HG02759 (cell line): ENCODE results near the gene RBP2.

Experiments used
- ATAC-seq: cut with Tn5 transposase; IDR thresholded peaks from one replicate; pipeline ENCODE4 v1.9.1; 2021; ENCODE audit warnings: mild to moderate bottlenecking, moderate library complexity; ENCODE audit not compliant: unreplicated experiment

The RBP2 gene

DNA sequence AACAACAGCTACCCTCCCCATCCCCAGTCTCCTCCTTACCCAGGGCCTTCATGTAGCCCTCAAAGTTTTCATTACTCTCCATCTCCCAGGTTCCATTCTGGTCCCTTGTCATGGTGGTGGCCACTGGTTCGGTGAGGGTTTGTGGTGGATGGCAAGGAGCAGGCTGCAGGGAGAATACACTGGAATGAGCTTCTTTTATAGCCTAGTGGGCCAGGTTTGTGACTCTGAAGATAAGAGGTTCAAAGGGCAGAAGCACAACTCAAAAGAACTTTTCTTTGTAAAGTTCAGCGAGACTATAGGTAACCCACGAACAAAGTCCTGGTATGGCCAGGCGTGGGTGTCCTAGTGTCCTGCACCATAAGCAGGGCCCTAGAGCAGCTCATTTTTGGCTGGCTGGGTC lies at the start of gene RBP2:
Gene RBP2, minus strand, starts transcription at position 169 of the 400 bp plus-strand sequence. Its CDS starts 57 bp downstream, at position 112.
- ATAC-seq = no peak

GRCh38 chr3:139524841-139525636 lies 48.7 kb upstream of the RBP2 start:
- ATAC-seq = no peak

- no peak for ATAC-seq
Observed at GRCh38 chr3:139523718-139524117, 47.4 kb upstream of the RBP2 start.

DNA sequence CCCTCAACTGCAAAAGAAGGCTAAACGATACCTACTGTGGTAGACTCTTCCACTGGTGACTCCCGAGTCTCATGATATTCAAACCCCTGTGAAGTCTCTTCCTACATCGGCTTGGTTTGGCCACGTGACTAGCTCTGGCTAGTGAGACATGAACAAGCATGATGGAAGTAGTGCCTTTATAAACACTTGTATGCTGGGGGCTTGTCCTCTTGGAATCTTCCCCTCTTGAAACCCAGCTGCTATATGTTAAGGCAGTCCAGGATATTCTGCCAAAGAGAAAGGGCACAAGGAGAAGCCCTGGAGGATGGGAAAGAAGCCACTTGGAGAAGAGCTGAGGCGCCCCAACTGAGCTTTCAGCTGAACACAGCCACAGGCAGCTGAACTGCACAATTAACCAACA lies 46.9 kb upstream of the RBP2 start:
- no peak for ATAC-seq

DNA sequence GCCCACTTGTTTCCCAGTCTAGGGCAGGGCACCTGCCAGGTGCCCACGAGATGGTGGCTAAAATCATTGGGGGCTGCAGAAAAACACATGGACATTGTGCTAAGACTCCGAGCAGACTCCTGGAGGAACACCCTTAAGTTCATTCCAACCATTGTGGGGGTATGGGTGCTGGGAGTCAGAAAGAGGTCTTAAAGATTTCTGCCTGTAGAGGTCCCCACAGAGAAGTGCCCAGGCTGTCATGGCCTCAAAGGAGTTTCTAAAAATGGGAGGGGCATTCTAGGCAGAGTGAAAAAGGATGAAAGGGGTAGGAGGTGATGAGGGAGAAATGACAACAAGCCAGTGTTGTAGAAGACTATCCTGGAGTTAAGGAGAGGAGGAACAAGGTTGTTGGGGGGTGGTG lies 46.1 kb upstream of the RBP2 start:
- ATAC-seq = no peak

DNA sequence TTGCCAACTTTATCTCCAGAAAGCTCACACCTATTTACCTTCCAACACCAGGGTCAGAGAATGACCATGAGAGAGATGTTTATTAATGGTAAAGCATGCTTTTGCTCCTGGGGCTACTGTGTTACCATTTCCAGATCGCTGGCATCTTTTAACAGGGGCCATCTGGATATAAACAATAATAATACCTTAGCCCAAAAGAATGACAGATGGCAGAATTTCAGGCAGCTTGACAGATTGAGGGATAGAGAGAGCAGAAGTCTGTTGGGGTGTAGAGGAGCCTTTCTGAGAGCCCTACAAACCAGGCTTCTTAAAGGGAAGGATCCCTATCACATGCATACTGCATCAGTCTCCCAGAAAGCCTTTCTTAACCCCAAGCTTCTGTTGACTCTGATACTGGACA lies 45.5 kb upstream of the RBP2 start:
- ATAC-seq = no peak

DNA sequence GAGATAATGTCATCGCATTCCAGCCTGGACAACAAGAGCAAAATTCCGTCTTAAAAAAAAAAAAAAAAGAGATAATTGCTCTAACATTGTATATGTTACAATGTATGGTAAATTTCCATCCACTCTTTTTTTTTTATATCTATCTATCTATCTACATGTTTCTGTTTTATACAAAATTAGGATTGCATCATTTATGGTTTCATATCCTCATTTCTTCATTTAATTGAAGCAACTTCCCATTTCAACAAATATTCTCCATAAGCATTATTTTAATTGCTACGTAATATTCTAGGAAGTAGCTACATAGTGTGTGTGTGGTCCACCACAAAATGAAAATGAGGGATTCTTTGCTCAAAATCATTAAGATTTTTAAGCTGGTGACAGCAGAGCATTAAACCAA lies 44.8 kb upstream of the RBP2 start:
- no peak for ATAC-seq

DNA sequence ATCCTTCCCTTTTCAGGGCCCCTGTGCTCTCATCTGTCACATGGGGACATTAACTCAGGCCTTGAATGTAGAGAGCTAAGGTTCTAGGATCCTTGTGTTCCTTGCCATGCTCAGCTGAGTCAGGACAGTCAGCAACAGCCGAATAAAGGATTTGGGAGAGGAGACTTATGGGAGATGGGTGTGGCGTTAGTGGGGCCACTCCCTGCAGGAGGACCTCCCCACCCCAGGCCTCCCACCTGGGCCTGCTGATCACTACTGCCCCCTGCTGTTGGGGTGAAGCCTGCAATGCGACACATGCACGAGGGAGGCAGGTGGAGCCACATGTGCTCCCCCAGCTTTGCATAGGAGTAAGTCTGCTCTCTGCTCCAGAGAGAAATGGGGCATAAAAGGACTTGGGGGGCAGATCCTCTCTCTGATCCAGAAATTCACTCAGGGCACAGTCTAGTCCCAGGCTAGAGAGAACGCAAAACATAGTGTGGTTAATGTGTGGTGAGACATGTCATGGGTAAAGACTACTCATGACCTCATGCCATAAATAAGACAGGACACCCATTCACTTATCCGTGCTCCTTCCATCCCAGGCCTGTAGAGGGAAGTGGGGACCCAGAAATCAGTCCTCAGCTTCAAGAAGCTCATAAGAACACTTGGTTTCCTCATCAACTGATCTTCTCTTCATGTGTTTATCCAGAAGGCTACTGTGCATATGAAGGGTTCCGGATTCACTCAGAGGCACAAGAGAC lies 43.9 kb upstream of the RBP2 start:
- ATAC-seq = no peak

GRCh38 chr3:139518926-139519842 lies 42.9 kb upstream of the RBP2 start:
- ATAC-seq = no peak

DNA sequence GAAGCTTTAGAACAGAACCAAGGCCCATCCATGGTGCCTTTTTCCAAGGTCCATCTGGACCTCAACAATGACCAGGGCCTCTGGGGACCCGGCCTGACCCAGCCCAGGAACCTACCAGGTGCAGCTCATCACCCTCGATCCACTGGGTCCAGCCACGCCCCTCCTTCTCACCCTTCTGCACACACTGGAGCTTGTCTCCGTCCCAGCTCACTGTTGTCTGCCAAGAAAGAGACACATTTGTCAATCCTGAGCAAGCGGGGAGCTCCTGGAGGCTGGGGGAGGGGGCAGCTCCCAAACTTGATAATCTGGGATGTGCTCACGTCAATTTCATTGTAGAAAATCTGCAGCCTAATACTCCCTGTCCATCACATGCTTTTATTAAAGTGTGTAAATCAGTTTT lies 42.0 kb upstream of the RBP2 start:
- ATAC-seq = no peak

DNA sequence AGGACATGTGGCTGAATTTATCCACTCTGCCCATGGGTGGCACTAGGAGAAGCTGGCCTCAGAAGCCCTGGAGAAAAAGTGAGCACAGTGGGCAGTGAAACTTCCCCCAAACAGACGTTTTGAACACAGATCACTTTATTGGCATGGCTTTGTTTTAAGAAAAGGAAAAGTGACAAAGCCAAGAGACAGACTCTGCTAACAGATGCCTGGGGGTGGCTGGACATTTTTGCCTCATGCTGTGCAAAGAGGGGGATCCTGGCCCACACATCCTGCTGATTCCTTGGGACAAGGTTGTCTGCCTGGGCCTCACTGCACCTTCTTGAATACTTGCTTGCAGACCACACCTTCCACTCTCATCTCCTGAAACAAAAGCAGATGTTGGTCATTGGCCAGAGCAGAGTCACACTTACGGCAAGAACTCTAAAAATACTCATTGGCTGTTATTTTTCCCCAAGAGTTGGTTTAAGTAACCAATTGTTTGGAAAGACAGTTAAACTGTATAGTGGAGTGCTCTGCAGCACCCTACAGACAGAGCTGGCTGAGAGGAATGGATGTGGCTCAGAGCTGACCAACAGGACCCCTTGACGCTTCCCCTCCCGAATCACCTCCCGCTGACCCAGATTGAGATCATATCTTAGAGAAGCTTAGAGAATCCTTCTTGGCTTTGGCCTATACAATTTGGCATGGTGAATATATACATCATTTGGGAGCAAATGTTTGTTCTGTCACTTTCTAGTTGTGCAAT lies 41.2 kb upstream of the RBP2 start:
- no peak for ATAC-seq

GRCh38 chr3:139514741-139515140 lies 38.4 kb upstream of the RBP2 start:
- ATAC-seq = no peak

DNA sequence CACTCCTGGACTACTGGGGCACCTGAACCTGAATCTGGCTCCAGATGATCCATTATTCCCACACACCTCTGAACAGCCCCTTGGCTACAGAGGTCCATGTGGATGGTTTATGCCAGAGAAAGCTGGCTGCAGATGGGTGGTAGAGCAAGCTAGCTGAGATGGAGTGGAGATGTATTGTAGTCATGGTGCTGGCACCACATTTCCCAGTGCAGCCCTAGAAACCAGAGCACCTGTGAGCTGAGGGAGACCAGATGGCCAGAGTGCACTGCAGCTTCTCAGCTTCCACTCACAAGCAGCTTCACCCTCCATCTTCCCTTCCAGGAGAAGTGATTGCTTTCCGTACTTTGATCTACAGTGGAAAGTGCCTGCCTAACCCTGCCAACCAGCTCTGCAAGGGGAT lies 33.3 kb upstream of the RBP2 start:
- ATAC-seq = no peak

DNA sequence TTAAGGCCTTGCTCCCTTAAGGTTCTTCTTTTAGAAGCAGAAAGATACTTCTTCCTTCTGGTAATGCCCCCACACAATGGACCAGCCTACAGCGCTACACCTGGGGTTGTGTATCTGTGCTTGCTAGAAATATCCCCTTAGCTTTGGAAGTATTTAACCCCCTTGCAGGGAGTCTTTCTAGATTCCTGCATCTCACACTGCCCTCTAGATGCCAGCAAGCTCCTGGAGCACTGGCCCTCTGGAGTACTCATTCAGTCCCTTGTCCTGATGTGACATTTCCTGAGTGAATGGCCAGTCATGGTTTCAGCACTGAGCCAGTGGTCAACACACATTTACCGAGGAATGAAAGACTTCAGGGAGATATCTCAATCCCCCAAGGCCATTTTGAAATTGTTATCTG lies 30.4 kb upstream of the RBP2 start:
- ATAC-seq = no peak

DNA sequence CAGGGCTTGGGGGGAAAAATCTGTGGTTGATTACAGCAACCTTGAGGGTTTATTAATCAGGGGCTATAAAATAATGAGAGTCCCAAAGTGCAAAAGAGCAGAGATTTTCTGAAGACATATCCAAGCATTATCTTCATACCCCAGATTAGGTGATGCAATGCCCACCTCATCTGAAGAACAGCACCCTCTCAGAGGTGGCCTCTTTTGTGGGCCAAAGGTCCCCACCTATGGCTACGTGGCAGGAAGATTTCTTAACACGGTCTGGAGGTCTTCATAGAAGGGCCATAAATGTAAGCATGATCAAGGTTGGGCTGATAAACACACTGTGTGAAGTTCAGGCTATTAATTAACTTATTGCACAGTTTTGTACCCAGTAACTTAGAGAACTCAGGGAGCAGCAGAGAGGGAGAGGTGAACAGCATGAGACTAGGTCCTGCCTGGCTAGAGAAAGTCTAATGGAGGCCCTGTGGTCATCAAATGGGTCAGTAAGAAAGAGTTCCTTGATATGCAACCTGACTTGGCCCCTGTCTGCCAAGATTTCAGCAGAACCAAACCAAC lies 29.6 kb upstream of the RBP2 start:
- no peak for ATAC-seq

DNA sequence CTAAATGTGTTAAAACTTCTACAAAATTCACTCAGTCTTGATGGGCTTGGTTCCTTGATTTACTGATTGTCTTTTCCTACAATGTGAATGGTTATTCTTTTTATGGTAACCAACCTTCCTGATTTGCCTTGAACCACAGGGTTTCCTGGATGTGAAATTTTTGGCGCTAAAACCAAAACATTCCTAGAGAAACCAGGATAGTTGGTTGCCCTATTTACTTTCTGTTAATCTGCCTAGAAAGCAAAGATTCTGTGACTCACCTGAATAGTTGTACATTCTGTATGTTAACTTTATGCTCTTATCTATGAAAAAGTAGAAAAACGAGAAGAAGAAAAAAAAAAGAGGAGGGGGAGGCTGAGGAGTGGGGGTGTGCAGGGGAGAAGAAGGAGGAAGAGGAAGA lies 23.2 kb upstream of the RBP2 start:
- ATAC-seq = no peak

DNA sequence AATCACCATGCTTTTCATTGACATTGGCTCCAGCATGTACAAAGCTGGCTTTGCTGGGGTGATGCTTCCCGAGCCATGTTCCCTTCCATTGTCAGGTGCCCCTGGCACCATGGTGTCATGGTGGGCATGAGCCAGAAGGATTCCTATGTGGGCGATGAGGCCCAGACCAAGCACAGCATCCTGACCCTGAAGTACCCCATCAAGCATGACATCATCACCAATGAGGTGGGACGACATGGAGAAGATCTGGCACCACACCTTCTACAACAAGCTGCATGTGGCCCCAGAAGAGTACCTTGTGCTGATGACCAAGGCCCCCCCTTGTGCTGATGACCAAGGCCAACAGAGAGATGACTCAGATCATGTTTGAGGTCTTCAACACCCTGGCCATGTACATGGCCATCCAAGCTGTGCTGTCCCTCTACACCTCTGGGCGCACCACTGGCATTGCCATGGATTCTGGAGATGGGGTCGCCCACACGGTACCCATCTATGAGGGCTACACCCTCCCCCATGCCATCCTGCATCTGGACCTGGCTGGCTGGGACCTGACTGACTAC lies 17.6 kb upstream of the RBP2 start:
- ATAC-seq = no peak

DNA sequence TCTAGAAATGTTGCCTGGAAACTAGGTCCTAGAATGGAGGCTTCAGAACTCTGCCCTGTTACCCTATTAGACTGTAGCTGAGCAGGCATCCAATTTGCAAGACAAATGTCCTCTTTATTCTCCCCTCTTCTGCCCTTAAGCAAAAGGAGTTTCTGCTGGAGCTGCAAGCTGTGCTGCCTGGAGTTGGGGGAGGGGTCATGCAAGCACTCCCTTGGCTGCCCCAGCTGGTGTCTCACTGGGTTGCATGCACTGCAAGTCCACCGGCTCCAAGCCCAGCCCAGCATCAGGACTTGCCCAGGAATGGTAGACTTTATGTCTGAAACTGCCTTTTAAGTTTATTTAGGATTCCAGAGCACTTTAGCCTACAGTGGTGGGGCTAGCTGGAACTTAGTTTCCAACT lies 15.7 kb upstream of the RBP2 start:
- no peak for ATAC-seq

DNA sequence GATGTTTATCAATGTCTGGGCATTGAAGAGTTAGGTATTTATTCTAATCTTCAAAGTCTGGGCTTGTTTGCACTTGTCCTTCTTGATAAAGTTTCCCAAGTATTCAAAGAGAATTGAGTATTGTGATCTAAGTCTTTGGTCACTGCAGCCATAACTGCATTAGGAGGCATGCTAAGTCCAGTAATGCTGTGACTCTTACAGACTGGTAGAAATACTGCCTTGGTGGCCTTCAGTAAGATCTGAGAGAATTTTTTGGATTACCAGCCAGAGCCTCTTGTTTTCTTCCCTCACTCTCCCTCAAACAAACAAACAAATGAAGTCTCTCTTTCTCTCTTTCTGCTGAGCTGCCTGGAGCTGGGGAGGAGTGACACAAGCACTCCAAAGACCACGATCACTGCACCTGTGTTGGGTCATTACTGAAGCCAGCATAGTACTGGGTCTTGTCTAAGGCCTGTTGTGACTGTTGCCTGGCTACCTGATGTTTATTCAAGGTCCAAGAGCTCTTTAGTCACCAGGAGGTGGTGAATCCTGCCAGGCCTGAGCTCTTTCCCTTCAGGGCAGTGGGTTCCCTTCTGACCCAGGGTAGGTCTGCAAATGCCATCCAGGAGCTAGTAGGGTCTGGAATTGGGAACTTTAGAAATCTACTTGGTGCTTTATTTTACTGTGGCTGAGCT lies 14.8 kb upstream of the RBP2 start:
- no peak for ATAC-seq

DNA sequence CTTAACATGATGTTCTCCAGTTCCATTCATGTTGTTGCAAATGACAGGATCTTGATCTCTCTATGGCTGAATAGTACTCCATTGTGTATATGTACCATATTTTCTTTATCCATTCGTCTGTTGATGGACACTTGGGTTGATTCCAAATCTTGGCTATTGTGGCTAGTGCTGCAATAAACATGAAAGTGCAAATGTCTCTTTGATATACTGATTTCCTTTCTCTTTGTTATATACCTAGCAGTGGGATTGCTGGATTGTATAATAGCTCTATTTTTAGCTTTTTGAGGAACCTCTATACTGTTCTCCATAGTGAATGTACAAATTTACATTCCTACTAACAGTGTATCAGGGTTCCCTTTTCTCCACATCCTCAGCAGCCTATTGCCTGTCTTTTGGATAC lies 5.9 kb upstream of the RBP2 start:
- no peak for ATAC-seq
